HepG2 (cell line): ENCODE measurements around the gene ADIPOR2. TPM values are rescaled to one million over a fixed set of nuclear protein-coding genes. Genes with fewer than 3 reads are reported as not detected.

Experiments
- CHD2 ChIP-seq: IDR thresholded peaks from 2 replicates; pipeline ENCODE4 v1.6.1; 2011; ENCODE audit warnings: low read depth, low read length, improper control_type of control experiment
- EP300 ChIP-seq, 3 experiments: sonication (generic) in 1 of 3; formaldehyde crosslinking in 1 of 3; IDR thresholded peaks; 2 replicates each; pipeline versions ENCODE4 v1.5.1 to v1.6.1; 2011 to 2020; ENCODE audit warnings: low read depth in 2 of 3, low read length in 2 of 3, borderline replicate concordance in 1 of 3, improper control_type of control experiment in 1 of 3, mild to moderate bottlenecking in 1 of 3, missing genetic modification reagents in 1 of 3, moderate library complexity in 1 of 3
- FOXO1 ChIP-seq: sonication (generic); formaldehyde crosslinking; IDR thresholded peaks from 2 replicates; pipeline ENCODE4 v1.4.0; 2020; ENCODE audit warnings: missing genetic modification reagents
- IRF1 ChIP-seq: sonication (generic); formaldehyde crosslinking; IDR thresholded peaks from 2 replicates; pipeline ENCODE4 v1.4.0; 2020; ENCODE audit warnings: low read depth, mild to moderate bottlenecking, missing genetic modification reagents
- NRL ChIP-seq: sonication (generic); formaldehyde crosslinking; IDR thresholded peaks from 2 replicates; pipeline ENCODE4 v1.5.0; 2020; ENCODE audit warnings: missing genetic modification reagents, mild to moderate bottlenecking, moderate library complexity, borderline replicate concordance
- RBFOX2 ChIP-seq: fragments of 200-400 bp; formaldehyde crosslinking; IDR thresholded peaks from 2 replicates; pipeline ENCODE4 v1.6.1; 2017; ENCODE audit warnings: low read depth, mild to moderate bottlenecking, low read length
- SRSF9 ChIP-seq: fragments of 200-400 bp; formaldehyde crosslinking; IDR thresholded peaks from 2 replicates; pipeline ENCODE4 v1.6.1; 2018; ENCODE audit warnings: borderline replicate concordance, mild to moderate bottlenecking, low read depth, low read length; ENCODE audit not compliant: insufficient read depth, poor library complexity, severe bottlenecking
- WIZ ChIP-seq: sonication (generic); formaldehyde crosslinking; IDR thresholded peaks from 2 replicates; pipeline ENCODE4 v1.5.1; 2020; ENCODE audit warnings: mild to moderate bottlenecking, missing genetic modification reagents
- ZBTB40 ChIP-seq, 2 experiments: fragments of 450-650 bp in 1 of 2; sonication (generic) in 1 of 2; formaldehyde crosslinking in 1 of 2; IDR thresholded peaks; 2 replicates each; pipeline versions ENCODE4 v1.6.1 to v1.8.0; 2016 to 2022; ENCODE audit warnings: antibody characterized with exemption in 1 of 2, mild to moderate bottlenecking in 1 of 2, missing genetic modification reagents in 1 of 2
- ZNF605 ChIP-seq: sonication (generic); formaldehyde crosslinking; IDR thresholded peaks from 2 replicates; pipeline ENCODE4 v1.8.0; 2022; ENCODE audit warnings: mild to moderate bottlenecking, missing genetic modification reagents
- ZNF773 ChIP-seq: sonication (generic); formaldehyde crosslinking; IDR thresholded peaks from 2 replicates; pipeline ENCODE4 v1.4.0; 2020; ENCODE audit warnings: missing genetic modification reagents, borderline replicate concordance
- polyA plus RNA-seq, 8 experiments: library from polyadenylated mRNA; depleted of rRNA in 3 of 8; stranded (reverse) in 7 of 8; unstranded in 1 of 8; fragments of >200 nt; fragmentation: Illumina TruSeq in 4 of 8; extraction: Trizol in 4 of 8; gene quantifications; 2 replicates each; pipeline versions ENCODE4 v1.2.1 to v1.2.3, GENCODE V29; 2011 to 2016; ENCODE audit warnings: low read depth in 4 of 8, missing spikeins in 1 of 8, mixed read lengths in 1 of 8; ENCODE audit not compliant: insufficient read depth in 1 of 8
- total RNA-seq, 5 experiments: library from RNA; depleted of rRNA; stranded (reverse); fragments of >200 nt; fragmentation: Illumina TruSeq; extraction: Trizol; gene quantifications; 2 replicates each; pipeline ENCODE4 v1.2.3, GENCODE V29; 2016; ENCODE audit warnings: low read depth in 1 of 5
- TF ChIP-seq, protein P1 (sequence below): sonication (generic); formaldehyde crosslinking; IDR thresholded peaks from 2 replicates; pipeline ENCODE4 v1.8.1; 2023; ENCODE audit warnings: mild to moderate bottlenecking, missing genetic modification reagents

Gene ADIPOR2
- total and polyA plus RNA-seq, 2 of the 13 experiments (the other 11 are each of a cell fraction or from before 2014, with no cell fraction given), result 35.2 to 52.2 TPM

- TF ChIP-seq RBFOX2 (peak; percentile 84), CHD2 (peak; percentile 76), ZNF773 (CRISPR knock-in tag) (no peak), NRL (CRISPR knock-in tag) (0 out of 2 replicates have a peak, but pooled peaks have one; percentile 10), FOXO1 (CRISPR knock-in tag) (no peak), ZBTB40 (IDR thresholded peaks at IDR 0.05) (no peak), ZBTB40 (CRISPR knock-in tag; IDR thresholded peaks at IDR 0.05) (no peak; the same call in 1 of the 2 replicates), WIZ (no peak), EP300 (IDR thresholded peaks at IDR 0.05; ENCODE audit: low read depth in 2 of 2, low read length in 2 of 2) (peak; percentile 28 to 35; a peak in 2 of 4 replicates), EP300 (CRISPR knock-in tag; IDR thresholded peaks at IDR 0.05; ENCODE audit: borderline replicate concordance) (0 out of 2 replicates have a peak, but pooled peaks have one; percentile 43), ZNF605 (CRISPR knock-in tag) (peak; percentile 36; the same call in 1 of the 2 replicates), IRF1 (CRISPR knock-in tag) (no peak), SRSF9 (no peak)
- TF ChIP-seq, protein P1, sequence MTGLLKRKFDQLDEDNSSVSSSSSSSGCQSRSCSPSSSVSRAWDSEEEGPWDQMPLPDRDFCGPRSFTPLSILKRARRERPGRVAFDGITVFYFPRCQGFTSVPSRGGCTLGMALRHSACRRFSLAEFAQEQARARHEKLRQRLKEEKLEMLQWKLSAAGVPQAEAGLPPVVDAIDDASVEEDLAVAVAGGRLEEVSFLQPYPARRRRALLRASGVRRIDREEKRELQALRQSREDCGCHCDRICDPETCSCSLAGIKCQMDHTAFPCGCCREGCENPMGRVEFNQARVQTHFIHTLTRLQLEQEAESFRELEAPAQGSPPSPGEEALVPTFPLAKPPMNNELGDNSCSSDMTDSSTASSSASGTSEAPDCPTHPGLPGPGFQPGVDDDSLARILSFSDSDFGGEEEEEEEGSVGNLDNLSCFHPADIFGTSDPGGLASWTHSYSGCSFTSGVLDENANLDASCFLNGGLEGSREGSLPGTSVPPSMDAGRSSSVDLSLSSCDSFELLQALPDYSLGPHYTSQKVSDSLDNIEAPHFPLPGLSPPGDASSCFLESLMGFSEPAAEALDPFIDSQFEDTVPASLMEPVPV (CRISPR knock-in tag), result 0 out of 2 replicates have a peak, but pooled peaks have one; percentile 10
These were observed at the start of gene ADIPOR2 (continued) for GRCh38 chr12:1690578-1691122.
